Cerebellar cortex (tissue), 1 donor: ENCODE results near the gene GPR146.

Source experiments
- DNase-seq: peaks from one replicate; pipeline ENCODE4 v3.0.0-alpha.2; 2015; ENCODE audit warnings: low spot score

GPR146 gene

GRCh38 chr7:1108264-1108920 is 64.0 kb downstream of the GPR146 start:
- DNase-seq, result no peak
